H1 (cell line): ENCODE data around the gene NPR1.

Experiments used
- CTCF ChIP-seq, 3 experiments: IDR thresholded peaks; 1 replicate in 2 of 3; 2 replicates in 1 of 3; pipeline versions ENCODE4 v1.5.1 to v1.6.1; 2011; ENCODE audit warnings: low read length in 3 of 3, mild to moderate bottlenecking in 3 of 3, inconsistent platforms in 2 of 3, low read depth in 1 of 3, moderate library complexity in 1 of 3; ENCODE audit not compliant: insufficient read depth in 1 of 3; ENCODE audit errors: control extremely low read depth in 1 of 3
- EP300 ChIP-seq, 2 experiments: IDR thresholded peaks; 1 replicate in 1 of 2; 2 replicates in 1 of 2; pipeline ENCODE4 v1.6.1; 2011 to 2012; ENCODE audit warnings: low read depth in 2 of 2, low read length in 2 of 2, mild to moderate bottlenecking in 2 of 2, borderline replicate concordance in 1 of 2, inconsistent platforms in 1 of 2, moderate library complexity in 1 of 2
- POLR2AphosphoS5 ChIP-seq: IDR thresholded peaks from 2 replicates; pipeline ENCODE4 v1.6.1; 2011; ENCODE audit warnings: low read depth, low read length
- TF ChIP-seq, protein P1 (sequence below): IDR thresholded peaks from 2 replicates; pipeline ENCODE4 v1.6.1; 2011; ENCODE audit warnings: low read depth, mild to moderate bottlenecking, low read length; ENCODE audit not compliant: insufficient read depth

GRCh38 chr1:153633754-153634665 lies 44.5 kb upstream of the NPR1 start, which contains the start of gene CHTOP:
- TF ChIP-seq, protein P1, sequence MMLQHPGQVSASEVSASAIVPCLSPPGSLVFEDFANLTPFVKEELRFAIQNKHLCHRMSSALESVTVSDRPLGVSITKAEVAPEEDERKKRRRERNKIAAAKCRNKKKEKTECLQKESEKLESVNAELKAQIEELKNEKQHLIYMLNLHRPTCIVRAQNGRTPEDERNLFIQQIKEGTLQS, result no peak
- TF ChIP-seq POLR2AphosphoS5 (peak; percentile 75), EP300 (IDR thresholded peaks at IDR 0.05; ENCODE audit: borderline replicate concordance in 1 of 2, low read depth in 2 of 2, low read length in 2 of 2) (no peak), CTCF (IDR thresholded peaks at IDR 0.05; ENCODE audit: control extremely low read depth in 1 of 3, insufficient read depth in 1 of 3, low read depth in 1 of 3, low read length in 3 of 3) (peak in 1 of 3 experiments; percentile 10; a peak in 1 of 4 replicates)
